HG03139 (cell line): Measurements from ENCODE around the gene FHDC1.

Experiments used
- ATAC-seq: cut with Tn5 transposase; IDR thresholded peaks from one replicate; pipeline ENCODE4 v1.9.1; 2021; ENCODE audit not compliant: unreplicated experiment

Gene FHDC1

DNA sequence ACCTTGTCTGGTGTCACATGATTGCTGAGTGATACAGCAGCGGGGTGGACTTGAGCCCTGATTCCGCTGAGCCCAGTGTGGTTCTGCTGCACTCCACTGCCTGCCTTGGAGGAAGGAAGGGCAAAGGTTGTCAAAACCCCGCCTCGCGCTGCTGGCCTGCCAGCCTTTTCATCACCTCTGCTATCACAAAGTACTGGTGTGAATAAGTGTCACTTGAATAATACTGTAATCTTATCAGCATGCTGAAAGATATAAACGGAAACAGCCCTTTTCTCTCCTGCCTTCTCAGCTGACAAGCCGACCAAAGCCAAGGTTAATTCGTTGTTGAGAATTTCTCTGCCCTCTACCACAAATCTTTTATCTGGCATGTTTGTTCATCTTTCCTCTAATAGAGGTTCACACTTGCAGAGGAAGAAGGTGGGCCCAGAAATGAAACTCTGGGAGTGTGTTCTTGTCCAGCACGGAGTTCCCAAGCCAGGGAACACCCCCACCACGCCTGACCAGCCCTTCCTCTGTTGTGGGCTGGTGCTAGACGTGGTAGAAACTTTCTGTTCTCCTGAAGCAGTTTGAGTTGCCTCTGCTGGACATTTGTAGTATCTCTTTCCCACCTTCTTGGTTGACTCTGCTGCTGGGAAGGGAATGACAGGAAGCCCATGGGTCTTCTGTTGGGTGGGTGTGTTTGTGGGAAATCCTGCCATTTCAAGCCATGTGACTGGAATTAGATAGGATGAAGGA, 21.5 kb downstream of the FHDC1 start:
- ATAC-seq: no peak

DNA sequence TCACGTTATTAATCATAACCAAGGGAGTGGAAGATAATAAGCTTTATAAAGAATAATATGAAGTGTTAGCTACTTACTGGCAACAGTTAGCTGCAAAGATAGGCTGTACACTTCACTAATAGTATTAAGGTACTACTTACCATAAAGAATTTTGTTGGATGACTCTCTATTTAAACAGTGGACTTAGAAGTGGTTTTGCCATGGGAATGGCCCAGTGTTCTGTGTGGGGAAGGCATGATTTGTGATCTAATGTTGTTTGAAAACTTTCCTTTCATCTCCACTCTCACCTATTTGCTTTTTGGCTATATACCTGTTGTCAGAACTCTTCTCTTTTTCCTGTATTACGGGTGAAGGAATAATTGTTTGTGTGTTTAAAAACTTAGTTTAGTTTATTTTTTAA, 23.0 kb downstream of the FHDC1 start:
- no peak for ATAC-seq

- no peak for ATAC-seq
Observed at GRCh38 chr4:152960082-152960481, 24.0 kb downstream of the FHDC1 start.

GRCh38 chr4:152961014-152961772, 25.1 kb downstream of the FHDC1 start:
- ATAC-seq: no peak

GRCh38 chr4:152961773-152962115, 25.6 kb downstream of the FHDC1 start:
- no peak for ATAC-seq

DNA sequence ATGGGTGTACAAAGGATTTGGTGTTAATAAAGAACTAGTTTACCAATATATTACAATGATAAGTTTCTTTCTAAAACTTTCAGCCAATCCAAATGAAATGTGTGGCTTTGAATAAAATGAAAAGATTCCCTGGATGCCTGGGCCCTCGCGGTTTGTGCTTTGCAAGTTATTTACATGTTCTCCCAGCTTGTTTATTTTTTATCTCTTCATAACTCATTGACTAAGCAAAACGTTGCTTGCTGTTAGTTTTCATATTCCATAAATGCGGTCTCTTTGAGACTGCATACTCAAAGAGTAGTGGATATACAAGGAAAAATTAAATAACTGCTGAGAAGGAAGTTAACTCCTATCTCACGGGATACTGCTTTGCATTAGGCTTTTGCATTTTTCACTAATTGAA, 26.0 kb downstream of the FHDC1 start:
- no peak for ATAC-seq

- ATAC-seq: no peak
Observed at GRCh38 chr4:152964335-152964734, 28.2 kb downstream of the FHDC1 start.

DNA sequence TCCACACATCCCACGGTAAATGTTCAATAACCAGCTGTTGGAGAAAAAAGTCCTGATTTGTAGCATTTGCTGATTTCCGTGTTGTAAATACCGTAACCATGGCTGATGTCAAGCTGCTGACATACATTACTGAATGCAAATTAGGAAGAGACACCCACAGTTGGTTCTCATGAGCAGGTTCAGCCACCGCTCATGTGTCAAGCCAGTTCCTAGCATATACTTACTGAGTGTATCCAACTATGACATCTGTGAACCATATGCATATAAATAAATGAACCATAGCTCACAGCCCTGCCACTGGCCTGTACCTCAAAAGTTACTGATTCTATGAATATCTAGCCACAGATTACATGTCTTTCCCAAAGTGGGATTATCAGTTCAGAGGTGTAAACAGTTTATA, 29.5 kb downstream of the FHDC1 start:
- ATAC-seq: peak; percentile 85

DNA sequence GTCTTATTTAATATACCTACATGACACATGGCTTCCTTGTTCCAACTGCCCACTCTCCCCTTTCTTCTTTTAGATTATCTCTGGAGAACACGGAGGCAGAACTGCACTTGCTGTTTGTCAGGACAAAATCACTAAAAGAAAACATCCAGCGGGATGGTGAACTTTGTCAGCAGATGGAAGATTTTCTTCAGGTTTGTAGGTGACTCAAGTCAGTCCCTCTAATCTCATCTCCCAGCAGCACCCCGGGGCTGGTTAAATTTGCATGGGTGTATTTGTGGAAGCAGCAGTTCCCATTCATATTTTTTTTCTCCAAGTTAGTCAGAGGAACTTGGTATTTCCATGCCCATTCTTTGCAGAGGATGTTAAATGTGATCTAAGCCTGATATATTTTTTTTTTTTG, 31.8 kb downstream of the FHDC1 start:
- ATAC-seq: no peak

- no peak for ATAC-seq
Observed at GRCh38 chr4:152968806-152969394, 32.8 kb downstream of the FHDC1 start.

- no peak for ATAC-seq
Observed at GRCh38 chr4:152970102-152970820, 34.1 kb downstream of the FHDC1 start.

- no peak for ATAC-seq
Observed at GRCh38 chr4:152971053-152971452, 34.9 kb downstream of the FHDC1 start.

- no peak for ATAC-seq
Observed at GRCh38 chr4:152972821-152973628, 36.9 kb downstream of the FHDC1 start.

DNA sequence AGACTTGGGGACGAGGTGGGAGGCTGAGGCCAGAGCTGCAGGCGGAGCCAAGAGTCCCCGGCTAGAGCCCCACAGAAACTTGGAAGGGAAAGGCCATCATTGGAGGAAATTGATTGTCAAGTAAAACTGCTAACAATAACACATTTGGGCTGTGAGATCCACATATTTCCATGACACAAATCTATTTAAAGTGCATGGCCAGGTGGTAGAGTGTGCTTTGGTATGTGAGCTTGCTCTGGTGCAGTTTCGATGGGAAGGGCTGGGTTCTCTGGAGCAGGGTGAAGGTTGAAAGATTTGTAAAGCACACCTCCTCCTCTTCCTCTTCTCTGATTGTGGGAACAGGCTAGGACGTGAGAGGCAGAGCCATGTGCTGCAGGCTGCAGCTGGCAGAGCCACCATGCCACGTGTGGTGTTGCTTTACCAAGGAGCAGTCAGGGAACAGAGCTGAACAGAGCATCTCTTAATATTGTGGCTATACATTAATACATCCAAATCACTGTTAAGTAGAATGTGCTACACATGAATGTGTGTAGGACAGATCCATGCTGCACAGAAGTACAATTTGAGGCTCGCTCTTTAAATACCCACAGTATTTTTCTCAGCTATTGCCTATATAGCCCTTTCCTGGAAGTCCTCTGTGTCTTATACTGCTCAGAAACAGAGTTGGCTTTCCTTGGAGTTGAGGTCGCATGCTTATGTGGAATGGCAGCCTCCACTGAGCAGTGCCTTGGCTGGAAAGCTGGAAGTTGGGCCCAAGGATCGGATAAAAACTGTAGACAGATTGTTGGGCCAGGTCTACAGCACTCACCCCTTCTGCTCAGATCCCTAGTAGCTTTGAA, 37.7 kb downstream of the FHDC1 start:
- ATAC-seq: no peak

- no peak for ATAC-seq
Observed at GRCh38 chr4:152974468-152975379, 38.6 kb downstream of the FHDC1 start.

DNA sequence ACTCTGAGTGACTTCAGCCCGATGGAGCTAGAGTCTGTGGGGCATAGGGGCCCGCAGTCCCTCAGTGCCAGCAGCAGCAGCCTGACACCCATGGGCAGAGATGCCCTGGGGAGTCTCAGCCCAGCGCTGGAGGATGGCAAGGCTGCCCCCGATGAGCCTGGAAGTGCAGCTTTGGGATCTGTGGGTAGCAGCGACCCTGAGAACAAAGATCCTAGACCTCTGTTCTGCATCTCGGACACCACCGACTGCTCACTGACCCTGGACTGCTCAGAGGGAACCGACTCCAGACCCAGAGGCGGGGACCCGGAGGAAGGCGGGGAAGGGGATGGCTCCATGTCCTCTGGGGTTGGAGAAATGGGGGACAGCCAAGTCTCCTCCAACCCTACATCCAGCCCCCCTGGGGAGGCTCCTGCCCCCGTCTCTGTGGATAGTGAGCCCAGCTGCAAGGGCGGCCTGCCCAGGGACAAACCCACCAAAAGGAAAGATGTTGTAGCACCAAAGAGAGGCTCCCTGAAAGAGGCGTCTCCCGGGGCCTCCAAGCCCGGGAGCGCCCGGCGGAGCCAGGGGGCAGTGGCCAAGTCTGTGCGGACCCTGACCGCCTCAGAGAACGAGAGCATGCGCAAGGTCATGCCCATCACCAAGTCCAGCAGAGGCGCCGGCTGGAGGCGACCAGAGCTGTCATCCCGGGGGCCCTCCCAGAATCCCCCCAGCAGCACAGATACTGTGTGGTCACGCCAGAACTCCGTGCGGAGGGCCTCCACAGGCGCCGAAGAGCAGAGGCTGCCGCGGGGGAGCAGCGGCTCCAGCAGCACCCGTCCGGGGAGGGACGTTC, 39.5 kb downstream of the FHDC1 start:
- no peak for ATAC-seq

DNA sequence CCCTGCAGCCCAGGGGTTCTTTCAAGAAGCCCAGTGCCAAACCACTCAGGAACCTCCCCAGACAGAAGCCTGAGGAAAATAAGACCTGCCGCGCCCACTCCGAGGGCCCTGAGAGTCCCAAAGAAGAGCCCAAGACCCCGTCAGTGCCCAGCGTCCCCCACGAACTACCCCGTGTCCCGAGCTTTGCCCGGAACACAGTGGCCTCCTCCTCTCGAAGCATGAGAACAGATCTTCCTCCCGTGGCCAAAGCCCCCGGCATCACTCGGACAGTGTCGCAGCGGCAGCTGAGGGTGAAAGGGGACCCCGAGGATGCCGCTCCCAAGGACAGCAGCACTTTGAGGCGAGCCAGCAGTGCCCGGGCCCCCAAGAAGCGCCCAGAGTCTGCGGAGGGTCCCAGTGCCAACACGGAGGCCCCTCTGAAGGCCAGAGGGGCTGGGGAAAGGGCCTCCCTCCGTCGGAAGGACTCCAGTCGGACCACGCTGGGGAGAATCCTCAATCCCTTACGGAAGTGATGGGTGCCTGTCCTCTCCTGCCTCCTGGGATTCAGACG, 40.2 kb downstream of the FHDC1 start:
- no peak for ATAC-seq
